GM12864 (cell line): ENCODE measurements around the gene RNF217.
"Not testable (repeated sequence)": the region's sequence is repeated elsewhere in the genome, so short reads cannot be mapped to it uniquely, and the experiment has no call there.

Experiments used
- DNase-seq: peaks from one replicate; pipeline ENCODE4 v3.0.0-alpha.2; 2011; ENCODE audit warnings: low read depth
- H3K4me3 ChIP-seq: 2 replicates; pipeline ENCODE4 v1.5.1; 2011; ENCODE audit warnings: mild to moderate bottlenecking, low read depth, low read length, control low read depth
- TF ChIP-seq, protein P1 (sequence below): IDR thresholded peaks from 2 replicates; pipeline ENCODE4 v1.5.1; 2011; ENCODE audit warnings: low read depth, mild to moderate bottlenecking, moderate library complexity, low read length, control low read depth, inconsistent platforms; ENCODE audit errors: missing control alignments

RNF217 gene

GRCh38 chr6:125019918-125020317 lies 57.7 kb downstream of the RNF217 start:
- no peak for DNase-seq
- H3K4me3 ChIP-seq, result no peak overlapping the region
- TF ChIP-seq, protein P1, sequence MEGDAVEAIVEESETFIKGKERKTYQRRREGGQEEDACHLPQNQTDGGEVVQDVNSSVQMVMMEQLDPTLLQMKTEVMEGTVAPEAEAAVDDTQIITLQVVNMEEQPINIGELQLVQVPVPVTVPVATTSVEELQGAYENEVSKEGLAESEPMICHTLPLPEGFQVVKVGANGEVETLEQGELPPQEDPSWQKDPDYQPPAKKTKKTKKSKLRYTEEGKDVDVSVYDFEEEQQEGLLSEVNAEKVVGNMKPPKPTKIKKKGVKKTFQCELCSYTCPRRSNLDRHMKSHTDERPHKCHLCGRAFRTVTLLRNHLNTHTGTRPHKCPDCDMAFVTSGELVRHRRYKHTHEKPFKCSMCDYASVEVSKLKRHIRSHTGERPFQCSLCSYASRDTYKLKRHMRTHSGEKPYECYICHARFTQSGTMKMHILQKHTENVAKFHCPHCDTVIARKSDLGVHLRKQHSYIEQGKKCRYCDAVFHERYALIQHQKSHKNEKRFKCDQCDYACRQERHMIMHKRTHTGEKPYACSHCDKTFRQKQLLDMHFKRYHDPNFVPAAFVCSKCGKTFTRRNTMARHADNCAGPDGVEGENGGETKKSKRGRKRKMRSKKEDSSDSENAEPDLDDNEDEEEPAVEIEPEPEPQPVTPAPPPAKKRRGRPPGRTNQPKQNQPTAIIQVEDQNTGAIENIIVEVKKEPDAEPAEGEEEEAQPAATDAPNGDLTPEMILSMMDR, result no peak

- no peak for DNase-seq
- TF ChIP-seq, protein P1, result no peak
- no peak overlapping the region for H3K4me3 ChIP-seq
Measured at GRCh38 chr6:125020385-125020784, 58.1 kb downstream of the RNF217 start.

- no peak overlapping the region for H3K4me3 ChIP-seq
- DNase-seq, result no peak
- TF ChIP-seq, protein P1, result no peak
Measured at GRCh38 chr6:125022391-125022989, 60.3 kb downstream of the RNF217 start.

DNA sequence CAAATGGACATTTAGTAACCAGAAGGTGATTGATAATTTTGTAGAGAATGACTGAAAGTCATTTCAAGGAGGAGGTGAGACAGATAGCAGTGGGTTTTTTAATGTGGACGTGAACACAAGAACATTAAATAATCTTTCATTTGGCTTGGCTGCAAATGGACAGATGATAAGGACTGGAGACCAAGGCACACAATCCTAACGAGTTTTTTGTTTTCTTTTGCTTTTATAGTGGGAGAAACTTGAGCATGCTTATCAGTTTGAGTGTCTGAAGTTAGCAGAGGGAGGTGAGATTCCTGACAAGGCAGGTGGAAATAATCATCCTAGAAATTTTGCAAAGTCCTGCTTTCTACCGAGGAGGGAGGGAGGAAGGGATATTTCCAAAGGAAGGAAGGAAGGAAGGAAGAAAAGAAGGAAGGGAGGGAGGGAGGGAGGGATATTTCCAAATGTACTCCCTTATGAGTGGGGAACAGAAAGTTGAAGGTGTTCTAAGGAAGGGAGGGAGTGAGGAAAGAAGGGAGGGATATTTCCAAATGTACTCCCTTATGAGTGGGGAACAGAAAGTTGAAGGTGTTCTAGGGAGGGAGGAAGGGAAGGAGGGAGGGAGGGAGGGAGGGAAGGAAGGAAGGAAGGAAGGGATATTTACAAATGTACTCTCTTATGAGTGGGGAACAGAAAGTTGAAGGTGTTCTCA lies 63.1 kb downstream of the RNF217 start:
- TF ChIP-seq, protein P1, result no peak
- no peak overlapping the region for H3K4me3 ChIP-seq
- no peak for DNase-seq

DNA sequence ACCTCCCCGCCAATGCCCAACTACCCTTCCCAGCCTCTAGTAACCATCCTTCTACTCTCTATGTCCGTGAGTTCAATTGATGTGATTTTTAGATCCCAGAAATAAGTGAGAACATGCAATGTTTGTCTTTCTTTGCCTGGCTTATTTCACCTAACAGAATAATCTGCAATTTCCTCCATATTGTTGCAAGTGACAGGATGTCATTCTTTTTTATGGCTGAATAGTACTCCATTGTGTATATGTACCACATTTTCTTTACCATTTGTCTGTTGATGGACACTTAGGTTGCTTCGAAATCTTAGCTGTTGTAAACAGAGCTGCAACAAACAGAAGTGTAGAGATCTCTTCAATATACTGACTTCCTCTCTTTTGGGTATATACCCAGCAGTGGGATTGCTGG lies 65.0 kb downstream of the RNF217 start:
- H3K4me3 ChIP-seq, result no peak overlapping the region
- DNase-seq, result no peak
- TF ChIP-seq, protein P1, result no peak

- no peak overlapping the region for H3K4me3 ChIP-seq
- TF ChIP-seq, protein P1, result no peak
- DNase-seq, result no peak
Measured at GRCh38 chr6:125030969-125031368, 68.7 kb downstream of the RNF217 start.

- TF ChIP-seq, protein P1, result no peak
- H3K4me3 ChIP-seq, result no peak overlapping the region
- no peak for DNase-seq
Measured at GRCh38 chr6:125031385-125031784, 69.1 kb downstream of the RNF217 start.

GRCh38 chr6:125034929-125035328 lies 72.7 kb downstream of the RNF217 start:
- H3K4me3 ChIP-seq, result not testable (repeated sequence)

DNA sequence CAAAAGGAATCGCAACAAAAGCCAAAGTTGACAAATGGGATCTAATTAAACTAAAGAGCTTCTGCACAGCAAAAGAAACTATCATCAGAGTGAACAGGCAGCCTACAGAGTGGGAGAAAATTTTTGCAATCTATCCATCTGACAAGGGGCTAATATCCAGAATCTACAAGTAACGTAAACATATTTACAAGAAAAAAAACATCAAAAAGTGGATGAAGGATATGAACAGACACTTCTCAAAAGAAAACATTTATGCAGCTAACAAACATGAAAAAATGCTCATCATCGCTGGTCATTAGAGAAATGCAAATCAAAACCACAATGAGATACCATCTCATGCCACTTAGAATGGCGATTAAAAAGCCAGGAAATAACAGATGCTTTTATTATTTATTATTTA lies 74.2 kb downstream of the RNF217 start:
- not testable (repeated sequence) for DNase-seq, H3K4me3 ChIP-seq

More at GRCh38 chr6:125034929-125035328, 72.7 kb downstream of the RNF217 start:
- not testable (repeated sequence) for DNase-seq
